Colonic mucosa (tissue), 4 donors: ENCODE measurements around the gene ZNF208. TPM values are rescaled to one million over a fixed set of nuclear protein-coding genes. Genes with fewer than 3 reads are reported as not detected.

Experiments
- DNase-seq: peaks from one replicate; pipeline ENCODE4 v3.0.0-alpha.2; 2020
- H3K27ac ChIP-seq: fragments of 200-600 bp; one replicate; pipeline ENCODE4 v1.8.0; 2021
- H3K27me3 ChIP-seq: fragments of 200-600 bp; one replicate; pipeline ENCODE4 v1.8.0; 2021
- H3K36me3 ChIP-seq: fragments of 200-600 bp; one replicate; pipeline ENCODE4 v1.8.0; 2021
- H3K4me1 ChIP-seq: fragments of 200-600 bp; one replicate; pipeline ENCODE4 v1.8.0; 2021; ENCODE audit warnings: mild to moderate bottlenecking
- H3K4me3 ChIP-seq: fragments of 200-600 bp; one replicate; pipeline ENCODE4 v1.8.0; 2021
- H3K9ac ChIP-seq, 2 donors: one replicate each; pipeline ENCODE4 v1.7.0; 2013; ENCODE audit warnings: control low read depth in 2 of 2, low read depth in 2 of 2, low read length in 2 of 2
- H3K9me3 ChIP-seq: fragments of 200-600 bp; one replicate; pipeline ENCODE4 v1.8.0; 2021
- CTCF ChIP-seq: fragments of 200-600 bp; IDR thresholded peaks from one replicate; pipeline ENCODE4 v1.8.0; 2022; ENCODE audit warnings: antibody characterized with exemption, mild to moderate bottlenecking
- intact Hi-C: fragments of 100-400 bp; cut with DNase I; formaldehyde crosslinking; loops from one replicate; pipeline ENCODE4 v1.14.1; 2022
- total RNA-seq, 2 donors: library from RNA; stranded (reverse); fragmentation: NEBNext Ultra II Directional in 1 of 2; extraction: Animal tissue kit (Norgen Biotek cat#: 25700) in 1 of 2; gene quantifications; one replicate each; pipeline ENCODE4 v1.2.1, GENCODE V29; 2021
- donor health status: healthy.
- donor health status: DM: no; HTN: no; CAD: no.
- donor health status: DM: no; HTN: no; CAD: no.

The ZNF208 gene
- total RNA-seq, 2 donors from 2014 or later = 0.62 to 3.7 TPM

GRCh38 chr19:21915411-21915810 is 95.3 kb downstream of the ZNF208 start:
- Histone ChIP-seq H3K9ac (no peak overlapping the region), H3K4me3 (no peak overlapping the region), H3K36me3 (no peaks in the 10 kb centered on the region), H3K27ac (no peak overlapping the region), H3K4me1 (no peaks in the 10 kb centered on the region), H3K9me3 (no peaks in the 10 kb centered on the region), H3K27me3 (no peaks in the 10 kb centered on the region)
- intact Hi-C loops = no loop called here
- TF ChIP-seq CTCF = no peak
- no peak for DNase-seq

GRCh38 chr19:21912654-21913053 is 98.1 kb downstream of the ZNF208 start:
- H3K9ac ChIP-seq = no peak overlapping the region
- intact Hi-C loops = no loop called here
- DNase-seq = no peak
- H3K27ac ChIP-seq = no peak overlapping the region
- no peaks in the 10 kb centered on the region for H3K27me3 ChIP-seq
- H3K36me3 ChIP-seq = no peaks in the 10 kb centered on the region
- H3K4me1 ChIP-seq = no peaks in the 10 kb centered on the region
- no peak for TF ChIP-seq CTCF
- H3K4me3 ChIP-seq = no peak overlapping the region
- no peaks in the 10 kb centered on the region for H3K9me3 ChIP-seq

GRCh38 chr19:21910318-21910717 is 100.4 kb downstream of the ZNF208 start:
- no peak for TF ChIP-seq CTCF

GRCh38 chr19:21908066-21908465 is 102.7 kb downstream of the ZNF208 start:
- Histone ChIP-seq H3K36me3 (no peaks in the 10 kb centered on the region), H3K4me1 (no peaks in the 10 kb centered on the region), H3K9me3 (no peaks in the 10 kb centered on the region), H3K27me3 (no peaks in the 10 kb centered on the region), H3K9ac (no peak overlapping the region), H3K4me3 (no peak overlapping the region), H3K27ac (no peak overlapping the region)
- intact Hi-C loops = no loop called here
- no peak for DNase-seq
- TF ChIP-seq CTCF = no peak

More at GRCh38 chr19:21910318-21910717, 100.4 kb downstream of the ZNF208 start:
- no peak overlapping the region for H3K4me3 ChIP-seq
- no peak overlapping the region for H3K9ac ChIP-seq
- no peak overlapping the region for H3K27ac ChIP-seq
- no peaks in the 10 kb centered on the region for H3K36me3 ChIP-seq
- no peaks in the 10 kb centered on the region for H3K27me3 ChIP-seq
- intact Hi-C loops = no loop called here
- no peaks in the 10 kb centered on the region for H3K4me1 ChIP-seq
- no peak for DNase-seq
- no peaks in the 10 kb centered on the region for H3K9me3 ChIP-seq

GRCh38 chr19:21907516-21907915 is 103.2 kb downstream of the ZNF208 start:
- TF ChIP-seq CTCF = no peak
- H3K9me3 ChIP-seq = no peaks in the 10 kb centered on the region
- H3K4me3 ChIP-seq = no peak overlapping the region

GRCh38 chr19:21902571-21902970 is 108.2 kb downstream of the ZNF208 start:
- Histone ChIP-seq H3K27me3 (no peaks in the 10 kb centered on the region), H3K27ac (no peak overlapping the region), H3K4me3 (no peak overlapping the region), H3K36me3 (no peaks in the 10 kb centered on the region), H3K9ac (no peak overlapping the region), H3K9me3 (no peaks in the 10 kb centered on the region), H3K4me1 (no peaks in the 10 kb centered on the region)
- DNase-seq = no peak
- intact Hi-C loops = no loop called here
- TF ChIP-seq CTCF = no peak

More at GRCh38 chr19:21907516-21907915, 103.2 kb downstream of the ZNF208 start:
- Histone ChIP-seq H3K27ac (no peak overlapping the region), H3K9ac (no peak overlapping the region), H3K27me3 (no peaks in the 10 kb centered on the region), H3K36me3 (no peaks in the 10 kb centered on the region), H3K4me1 (no peaks in the 10 kb centered on the region)
- DNase-seq = no peak
- intact Hi-C loops = no loop called here
